AG04450 (cell line): Measurements from ENCODE around the gene CTNNBL1. TPM values are rescaled to one million over a fixed set of nuclear protein-coding genes. Genes with fewer than 3 reads are reported as not detected.
"Not testable (repeated sequence)": the region's sequence is repeated elsewhere in the genome, so short reads cannot be mapped to it uniquely, and the experiment has no call there.

Experiments used
- CTCF ChIA-PET: fragments of 300-600, 350-600 bp; formaldehyde crosslinking; extraction: SDS; loops from one replicate; lab custom pipeline; 2022; ENCODE audit warnings: antibody characterized with exemption, inconsistent platforms; lab: Charles Lee
- POLR2A ChIA-PET: fragments of 350-600 bp; formaldehyde crosslinking; extraction: SDS; loops from one replicate; lab custom pipeline; 2021; ENCODE audit warnings: antibody characterized with exemption, inconsistent platforms; lab: Yijun Ruan, JAX
- DNase-seq: peaks from one replicate; pipeline ENCODE4 v3.0.0-alpha.2; 2011; ENCODE audit warnings: low read depth, low spot score
- H3K27ac ChIP-seq: one replicate; pipeline ENCODE4 v1.5.1; 2012; ENCODE audit warnings: low read depth, low read length, control low read depth
- H3K27me3 ChIP-seq: one replicate; pipeline ENCODE4 v1.6.0; 2012; ENCODE audit warnings: low read length; ENCODE audit not compliant: control insufficient read depth, insufficient read depth
- H3K4me3 ChIP-seq: 2 replicates; pipeline ENCODE4 v1.5.1; 2011; ENCODE audit warnings: mild to moderate bottlenecking, low read depth, low read length, control low read depth
- H3K9me3 ChIP-seq: 2 replicates; pipeline ENCODE4 v1.5.1; 2012; ENCODE audit warnings: low read length; ENCODE audit not compliant: control insufficient read depth, insufficient read depth
- CTCF ChIP-seq: IDR thresholded peaks from 2 replicates; pipeline ENCODE4 v1.5.1; 2011; ENCODE audit warnings: low read depth, low read length, control low read depth, inconsistent platforms
- polyA plus RNA-seq: library from polyadenylated mRNA; depleted of rRNA; stranded (reverse); fragments of >200 nt; gene quantifications from 2 replicates; pipeline ENCODE4 v1.2.3, GENCODE V29; 2011

Gene CTNNBL1
- polyA plus RNA-seq, 1 experiment, result 27.1 TPM

GRCh38 chr20:37700301-37700700 lies 6.5 kb downstream of the CTNNBL1 start:
- Histone ChIP-seq H3K27me3 (no peaks in the 10 kb centered on the region), H3K9me3 (no peaks in the 10 kb centered on the region), H3K27ac (no peak overlapping the region), H3K4me3 (no peak overlapping the region)
- CTCF ChIA-PET, result no interaction called here
- TF ChIP-seq CTCF, result no peak
- DNase-seq, result no peak
- POLR2A ChIA-PET, result no interaction called here

DNA sequence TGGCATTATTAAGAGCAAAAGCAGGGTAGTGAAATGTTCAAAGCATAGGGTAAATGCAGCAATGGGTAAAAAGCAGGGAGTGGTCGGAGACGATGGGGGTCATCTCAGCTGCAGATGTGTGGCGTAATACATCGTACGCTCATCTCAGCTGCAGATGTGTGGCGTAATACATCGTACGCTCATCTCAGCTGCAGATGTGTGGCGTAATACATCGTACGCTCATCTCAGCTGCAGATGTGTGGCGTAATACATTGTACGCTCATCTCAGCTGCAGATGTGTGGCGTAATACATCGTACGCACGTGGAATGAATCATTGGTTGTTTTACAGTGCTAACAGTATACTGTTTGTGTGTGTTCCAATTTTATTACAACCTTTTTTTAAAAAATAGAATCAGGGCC lies 7.8 kb downstream of the CTNNBL1 start:
- POLR2A ChIA-PET, H3K27me3 ChIP-seq, H3K4me3 ChIP-seq, H3K9me3 ChIP-seq, CTCF ChIA-PET: not testable (repeated sequence)
- peak; percentile 57 for DNase-seq
- peak overlapping the region; percentile 12 for H3K27ac ChIP-seq

- Histone ChIP-seq H3K9me3 (no peaks in the 10 kb centered on the region), H3K27ac (no peak overlapping the region), H3K27me3 (no peaks in the 10 kb centered on the region), H3K4me3 (no peak overlapping the region)
- no peak for DNase-seq
- no peak for TF ChIP-seq CTCF
- POLR2A ChIA-PET, result no interaction called here
- CTCF ChIA-PET, result interaction anchor here (0.9 kb wide), 1 partner anchor 8 kb away, joined by 3 read pairs; no protein-coding TSS in a partner anchor
Observed at GRCh38 chr20:37702403-37703034, 8.7 kb downstream of the CTNNBL1 start.

DNA sequence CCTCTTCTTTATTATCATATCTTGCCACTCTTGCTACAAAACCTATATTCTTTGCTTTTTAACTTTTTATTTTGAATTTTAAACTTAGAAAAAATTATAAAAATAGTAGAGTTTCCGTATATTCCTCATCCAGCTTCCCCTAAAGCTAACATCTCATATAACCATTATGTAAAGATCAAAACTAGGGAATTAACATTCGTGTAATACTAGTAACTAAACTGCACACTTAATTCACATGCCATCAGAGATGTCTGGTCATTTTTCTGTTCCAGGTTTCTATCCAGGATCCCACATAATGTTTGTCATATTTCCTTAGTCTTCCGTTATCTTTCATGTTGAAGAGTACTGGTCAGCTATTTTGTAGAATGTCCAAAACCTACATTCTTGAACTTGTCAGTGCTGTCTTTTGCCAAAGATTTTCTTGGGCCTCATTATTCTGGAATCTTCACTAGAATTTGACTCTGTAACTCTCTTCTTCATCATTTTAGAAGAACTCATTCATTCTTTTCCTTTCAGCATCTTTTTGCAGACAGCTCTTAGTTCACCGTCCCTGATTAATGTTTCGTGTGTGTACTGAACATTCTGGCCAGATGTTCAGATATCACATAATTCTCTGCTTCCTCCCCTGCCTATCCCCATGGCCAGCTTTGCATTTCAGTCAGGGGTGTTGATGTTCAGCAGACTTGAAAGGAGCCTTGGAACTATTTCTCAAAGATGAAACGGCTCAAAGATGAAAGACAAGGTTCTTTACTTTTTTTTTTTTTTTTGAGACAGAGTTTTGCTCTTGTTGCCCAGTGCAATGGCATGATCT lies 9.4 kb downstream of the CTNNBL1 start:
- Histone ChIP-seq H3K27me3 (no peaks in the 10 kb centered on the region), H3K9me3 (no peaks in the 10 kb centered on the region), H3K4me3 (no peak overlapping the region), H3K27ac (no peak overlapping the region)
- DNase-seq, result no peak
- CTCF ChIA-PET, result interaction anchor here (0.9 kb wide), 1 partner anchor 9 kb away, joined by 3 read pairs; no protein-coding TSS in a partner anchor
- POLR2A ChIA-PET, result no interaction called here
- TF ChIP-seq CTCF, result no peak

DNA sequence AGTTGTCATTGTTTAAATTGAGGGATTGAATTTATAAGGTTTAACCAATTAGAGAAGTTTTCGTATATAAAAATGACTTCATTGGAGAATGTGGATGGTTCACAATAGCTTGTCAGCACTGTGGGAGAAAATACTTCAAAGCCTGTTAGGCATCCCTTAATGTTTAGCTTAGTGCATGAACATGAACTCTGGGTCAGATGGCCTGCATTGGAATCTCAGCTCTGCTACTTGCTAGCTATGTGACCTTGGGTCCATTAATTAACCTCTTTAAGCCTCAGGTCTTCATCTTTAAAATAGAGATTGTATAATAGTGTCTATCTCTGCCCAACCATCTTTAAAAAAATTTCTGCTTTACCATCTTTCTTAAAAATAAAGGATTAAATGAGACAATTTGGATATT lies 11.1 kb downstream of the CTNNBL1 start:
- Histone ChIP-seq H3K27me3 (no peaks in the 10 kb centered on the region), H3K9me3 (no peaks in the 10 kb centered on the region), H3K4me3 (no peak overlapping the region), H3K27ac (no peak overlapping the region)
- POLR2A ChIA-PET, result no interaction called here
- TF ChIP-seq CTCF, result no peak
- CTCF ChIA-PET, result no interaction called here
- no peak for DNase-seq
